Measurements from ENCODE around the gene NAA80. TPM values are rescaled to one million over a fixed set of nuclear protein-coding genes. Genes with fewer than 3 reads are reported as not detected.

Gene NAA80
- total RNA-seq: 6.7 TPM
- long read RNA-seq, partial matches to known transcripts: 0 of 3 reads
- long read RNA-seq, other reads (novel, unspliced or antisense): 2 of 3 reads

DNA sequence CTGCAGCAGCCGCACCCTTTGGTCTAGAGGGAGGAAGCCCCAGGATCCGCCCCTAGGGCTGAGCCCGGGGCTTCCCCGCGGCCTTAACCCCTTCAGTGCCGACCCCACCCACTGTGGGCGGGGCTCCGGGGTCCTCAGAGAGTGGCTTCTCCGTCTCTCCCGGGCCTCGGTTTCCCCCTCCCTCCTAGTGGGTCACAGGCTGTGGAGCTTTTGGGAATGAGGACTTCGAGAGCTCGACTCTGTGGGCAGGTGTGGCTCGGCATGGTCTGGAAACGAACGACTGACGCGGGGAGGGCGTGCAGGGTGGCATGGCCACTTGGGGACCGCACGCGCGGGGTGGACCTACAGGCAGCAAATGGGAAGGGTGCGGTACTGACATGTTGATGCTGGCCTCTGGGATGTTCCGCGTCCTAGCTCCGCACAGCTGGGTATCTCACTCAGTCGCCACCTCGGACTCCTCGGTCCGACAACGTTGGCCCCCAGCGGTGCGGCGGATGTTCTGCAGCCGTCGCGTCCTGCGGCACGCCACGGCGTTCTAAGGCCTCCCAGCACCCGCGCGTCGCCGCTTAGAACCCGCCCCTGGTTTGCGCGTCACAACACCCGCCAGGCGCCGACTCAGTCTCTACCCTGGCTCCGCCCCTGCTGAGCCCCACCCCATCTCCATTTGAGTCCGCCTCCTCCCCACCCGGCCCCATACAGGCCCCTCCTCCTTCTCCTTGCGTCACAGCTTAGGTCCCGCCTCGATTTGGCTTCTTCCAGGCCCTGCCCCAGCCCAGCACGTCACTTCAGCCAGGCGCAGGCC lies at the start of gene NAA80, which contains the start of gene HYAL3:
Gene NAA80 (minus strand): TSS at position 570 of the 802 bp plus-strand sequence. CDS start 1,942 bp downstream, outside the sequence.
Gene HYAL3 (minus strand): TSS at position 570 of the 802 bp plus-strand sequence. CDS start 3,803 bp downstream, outside the sequence.
- intact Hi-C loops (cut with micrococcal nuclease): no loop called here
- peak; percentile 100 for DNase-seq
- ATAC-seq: peak; percentile 85

- intact Hi-C loops (cut with micrococcal nuclease): loop anchor here (5.0 kb wide), 1 partner anchor 195 kb away; no protein-coding TSS in a partner anchor
- ATAC-seq (no peak), DNase-seq (peak; percentile 77)
Measured at GRCh38 chr3:50347187-50347813, 48.1 kb upstream of the NAA80 start.

GRCh38 chr3:50345586-50346234 lies 46.5 kb upstream of the NAA80 start, which contains the start of gene ZMYND10:
Gene ZMYND10 (minus strand): TSS chr3:50345732. CDS start chr3:50345579, 153 bp downstream.
- ATAC-seq (peak; percentile 36), DNase-seq (peak; percentile 87)
- intact Hi-C loops (cut with micrococcal nuclease): loop anchor here (5.0 kb wide), 1 partner anchor 197 kb away; no protein-coding TSS in a partner anchor

- DNase-seq (no peak), ATAC-seq (no peak)
- intact Hi-C loops (cut with micrococcal nuclease): loop anchor here (5.0 kb wide), 1 partner anchor 197 kb away; no protein-coding TSS in a partner anchor
Measured at GRCh38 chr3:50345008-50345407, 45.8 kb upstream of the NAA80 start.

DNA sequence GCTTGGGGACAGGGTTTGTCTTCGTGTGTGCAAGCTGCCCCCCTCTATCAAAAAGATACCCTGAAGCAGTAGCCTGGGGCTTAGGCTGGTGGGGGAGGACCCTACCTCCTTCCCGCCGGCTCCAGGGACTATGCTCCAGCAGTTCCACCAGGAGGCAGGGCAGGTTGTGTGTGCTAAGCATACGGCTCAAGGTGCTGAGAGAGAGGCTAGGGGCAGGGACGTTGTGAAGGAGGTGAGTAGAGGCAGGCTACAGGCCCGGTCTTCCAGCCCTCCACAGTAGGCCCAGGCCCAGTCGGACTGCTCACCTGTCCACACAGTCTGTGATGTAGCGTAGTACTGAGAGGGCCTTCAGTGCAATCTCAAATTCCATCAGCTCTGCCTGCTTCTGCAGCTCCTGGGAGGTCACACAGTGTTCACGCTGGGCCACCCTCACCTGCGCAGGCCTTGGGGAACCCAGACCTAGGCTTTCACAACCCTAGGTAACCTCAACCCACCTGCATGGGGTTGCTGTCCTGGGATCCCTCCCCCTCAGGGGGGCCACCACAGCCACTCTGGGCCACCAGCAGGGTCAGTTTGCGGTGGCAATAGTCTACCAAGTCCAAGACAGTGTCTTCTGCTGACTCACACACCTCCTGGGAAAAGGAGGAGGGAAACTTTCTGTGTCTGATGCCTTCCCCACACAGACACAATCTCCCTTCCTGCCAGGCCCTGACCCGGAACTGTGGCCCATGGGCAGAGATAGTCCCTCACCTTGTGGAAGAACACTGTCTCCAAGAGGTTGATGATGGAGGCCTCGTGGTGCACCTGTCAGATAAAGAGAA lies 43.8 kb upstream of the NAA80 start:
- DNase-seq: no peak
- ATAC-seq: no peak
- intact Hi-C loops (cut with micrococcal nuclease): no loop called here

GRCh38 chr3:50341996-50342650 lies 42.9 kb upstream of the NAA80 start:
- no peak for ATAC-seq
- intact Hi-C loops (cut with micrococcal nuclease): no loop called here
- no peak for DNase-seq

GRCh38 chr3:50341537-50341936 lies 42.3 kb upstream of the NAA80 start:
- intact Hi-C loops (cut with micrococcal nuclease): no loop called here
- ATAC-seq: no peak
- DNase-seq: no peak

DNA sequence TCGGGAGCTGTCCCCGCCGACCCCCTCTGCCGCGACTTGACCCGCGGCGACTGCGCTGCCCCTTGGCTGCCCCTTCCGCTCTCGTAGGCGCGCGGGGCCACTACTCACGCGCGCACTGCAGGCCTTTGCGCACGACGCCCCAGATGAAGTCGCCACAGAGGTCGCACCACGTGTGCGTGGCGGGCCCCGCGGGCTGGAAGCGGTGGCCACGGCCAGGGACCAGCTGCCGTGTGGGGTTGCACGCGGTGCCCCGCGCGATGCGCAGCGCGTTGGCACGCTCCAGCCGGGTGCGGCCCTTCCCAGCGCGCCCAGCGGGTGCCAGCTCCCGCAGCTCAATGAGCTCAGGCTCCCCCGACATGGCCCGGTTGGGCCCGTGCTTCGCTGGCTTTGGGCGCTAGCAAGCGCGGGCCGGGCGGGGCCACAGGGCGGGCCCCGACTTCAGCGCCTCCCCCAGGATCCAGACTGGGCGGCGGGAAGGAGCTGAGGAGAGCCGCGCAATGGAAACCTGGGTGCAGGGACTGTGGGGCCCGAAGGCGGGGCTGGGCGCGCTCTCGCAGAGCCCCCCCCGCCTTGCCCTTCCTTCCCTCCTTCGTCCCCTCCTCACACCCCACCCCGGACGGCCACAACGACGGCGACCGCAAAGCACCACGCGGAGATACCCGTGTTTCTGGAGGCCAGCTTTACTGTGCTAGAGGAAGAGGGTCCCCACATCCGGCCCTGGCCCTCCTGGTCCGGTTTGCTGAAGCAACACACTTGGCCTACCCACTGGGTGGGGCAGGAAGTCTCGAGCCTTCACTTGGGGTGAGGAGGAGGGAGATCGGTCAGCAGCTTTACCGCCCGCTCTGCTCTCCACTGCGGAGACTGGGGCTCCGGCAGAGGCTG lies 41.5 kb upstream of the NAA80 start, which contains the start of gene RASSF1:
Gene RASSF1 (minus strand): TSS at position 389 of the 882 bp plus-strand sequence. CDS start 31 bp downstream, at position 358.
- intact Hi-C loops (cut with micrococcal nuclease): no loop called here
- ATAC-seq (peak; percentile 39), DNase-seq (peak; percentile 89)

GRCh38 chr3:50340147-50340447 lies 40.9 kb upstream of the NAA80 start:
- intact Hi-C loops (cut with micrococcal nuclease): no loop called here
- DNase-seq (no peak), ATAC-seq (no peak)

- intact Hi-C loops (cut with micrococcal nuclease): no loop called here
- DNase-seq (no peak), ATAC-seq (no peak)
Measured at GRCh38 chr3:50339485-50340146, 40.4 kb upstream of the NAA80 start.

DNA sequence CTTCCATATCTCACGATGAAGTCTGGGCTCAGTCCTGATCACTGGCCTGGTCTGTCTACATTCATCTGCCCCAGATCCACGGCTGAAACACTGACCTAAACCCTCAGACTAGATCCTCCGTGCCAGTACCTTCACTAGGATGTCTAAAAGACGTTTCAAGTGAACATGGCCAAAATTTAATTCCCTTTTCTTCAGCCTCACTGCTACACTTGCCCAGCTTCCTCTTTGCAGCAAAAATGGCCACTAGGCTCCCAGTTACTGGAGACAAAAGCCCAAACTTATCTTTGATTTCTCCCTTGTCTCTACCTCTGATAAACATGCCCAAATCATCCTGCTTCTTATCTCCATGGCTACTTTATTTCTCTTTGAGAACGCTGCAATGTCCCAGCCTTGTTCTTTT lies 39.8 kb upstream of the NAA80 start:
- DNase-seq: no peak
- ATAC-seq: no peak
- intact Hi-C loops (cut with micrococcal nuclease): no loop called here

- ATAC-seq (peak; percentile 87), DNase-seq (peak; percentile 100)
- intact Hi-C loops (cut with micrococcal nuclease): no loop called here
Measured at GRCh38 chr3:50337175-50337861, 38.1 kb upstream of the NAA80 start.

- intact Hi-C loops (cut with micrococcal nuclease): no loop called here
- no peak for ATAC-seq
- no peak for DNase-seq
Measured at GRCh38 chr3:50336452-50337174, 37.4 kb upstream of the NAA80 start.

DNA sequence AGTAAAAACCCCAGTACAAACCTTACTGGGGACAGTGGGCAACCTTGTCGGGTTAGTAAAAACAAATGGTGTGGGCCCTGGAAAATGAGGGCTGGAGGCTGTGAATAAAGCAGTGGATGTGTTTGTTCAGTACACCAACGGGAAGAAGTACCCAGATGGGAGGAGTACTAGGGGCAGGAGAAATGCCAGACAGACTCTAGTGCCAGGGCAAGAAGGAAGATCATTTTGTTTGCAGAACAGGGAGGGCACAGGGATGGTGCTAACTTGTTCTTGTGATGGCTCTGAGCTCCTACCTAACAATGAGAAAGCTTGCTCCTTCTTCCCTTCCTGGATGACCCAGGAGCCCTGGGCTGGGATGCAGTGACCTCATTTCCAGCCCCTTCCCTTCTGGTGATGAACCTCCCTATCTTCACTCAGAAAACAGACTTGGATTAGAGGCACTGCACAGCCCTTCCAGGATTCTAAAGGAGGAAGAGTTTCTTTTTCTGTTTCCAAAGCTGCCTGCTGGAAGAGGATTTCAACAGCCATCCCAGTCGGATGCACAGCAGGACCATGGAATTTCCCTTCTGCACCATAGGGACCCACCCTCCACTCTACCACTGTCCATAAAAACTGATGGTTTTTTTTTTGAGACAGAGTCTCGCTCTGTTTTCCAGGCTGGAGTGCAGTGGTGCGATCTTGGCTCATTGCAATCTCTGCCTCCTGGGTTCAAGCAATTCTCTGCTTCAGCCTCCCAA lies 35.3 kb upstream of the NAA80 start:
- DNase-seq (no peak), ATAC-seq (no peak)
- intact Hi-C loops (cut with micrococcal nuclease): no loop called here

GRCh38 chr3:50333744-50334328 lies 34.6 kb upstream of the NAA80 start:
- DNase-seq (peak; percentile 58), ATAC-seq (peak; percentile 30)
- intact Hi-C loops (cut with micrococcal nuclease): no loop called here

Measured in left ventricle myocardium superior (tissue), 1 donor.